ENCODE results near the gene FITM2. TPM values are rescaled to one million over a fixed set of nuclear protein-coding genes. Genes with fewer than 3 reads are reported as not detected.
A peak's percentile ranks its signal among the peaks of the same experiment; 100 is the strongest.

FITM2 gene
- total RNA-seq, 2 donors from 2014 or later: 2.7 to 4.5 TPM

DNA sequence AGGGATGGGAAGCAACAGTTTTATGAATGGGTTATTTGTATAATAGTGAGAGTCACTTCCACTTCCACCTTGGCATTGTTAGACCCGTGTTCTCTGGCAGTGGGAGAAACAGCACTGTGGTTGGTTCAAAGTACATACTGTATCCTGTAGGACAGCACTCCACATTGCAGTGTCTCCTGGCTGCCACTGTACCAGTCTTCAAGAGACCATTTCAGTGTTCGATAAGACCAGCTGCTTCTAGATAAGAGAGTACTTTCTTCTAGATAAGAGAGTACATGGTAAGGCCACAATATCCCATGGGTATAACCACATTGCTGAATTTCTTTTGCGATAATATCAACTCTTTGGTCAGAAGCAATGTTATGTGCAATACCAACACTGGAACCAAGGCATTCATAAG lies 28.8 kb downstream of the FITM2 start:
- Mint-ChIP-seq H3K36me3 (no peaks in the 10 kb centered on the region), H3K9me3 (no peaks in the 10 kb centered on the region), H3K4me3 (no peak overlapping the region), H3K27me3 (no peaks in the 10 kb centered on the region), H3K4me1 (ENCODE audit: low read depth in 2 of 2) (peaks cover 0 to 7% of the 10 kb centered on the region in 2 donors), H3K27ac (no peak overlapping the region)
- DNase-seq (ENCODE audit: low spot score): no peak
- ATAC-seq: no peak

- Mint-ChIP-seq H3K36me3 (no peaks in the 10 kb centered on the region), H3K9me3 (no peaks in the 10 kb centered on the region), H3K27me3 (no peaks in the 10 kb centered on the region), H3K4me3 (no peak overlapping the region), H3K27ac (no peak overlapping the region), H3K4me1 (ENCODE audit: low read depth in 2 of 2) (peaks cover 0 to 7% of the 10 kb centered on the region in 2 donors)
- no peak for DNase-seq (ENCODE audit: low spot score)
- ATAC-seq: no peak
Observed at GRCh38 chr20:44280387-44280786, 30.6 kb downstream of the FITM2 start.

GRCh38 chr20:44279228-44279627 lies 31.8 kb downstream of the FITM2 start:
- ATAC-seq (no peak), DNase-seq (ENCODE audit: low spot score) (no peak)
- Mint-ChIP-seq H3K4me3 (no peak overlapping the region), H3K4me1 (ENCODE audit: low read depth in 2 of 2) (peaks cover 0 to 7% of the 10 kb centered on the region in 2 donors), H3K9me3 (no peaks in the 10 kb centered on the region), H3K27me3 (no peaks in the 10 kb centered on the region), H3K27ac (no peak overlapping the region), H3K36me3 (no peaks in the 10 kb centered on the region)

- Mint-ChIP-seq H3K4me1 (ENCODE audit: low read depth in 2 of 2) (peaks cover 0 to 3% of the 10 kb centered on the region in 2 donors), H3K27ac (no peak overlapping the region), H3K9me3 (no peaks in the 10 kb centered on the region), H3K4me3 (no peak overlapping the region), H3K36me3 (no peaks in the 10 kb centered on the region), H3K27me3 (no peaks in the 10 kb centered on the region)
- DNase-seq (ENCODE audit: low spot score): no peak
- no peak for ATAC-seq
Observed at GRCh38 chr20:44274303-44275017, 36.5 kb downstream of the FITM2 start.

- Mint-ChIP-seq H3K27ac (no peak overlapping the region), H3K9me3 (no peaks in the 10 kb centered on the region), H3K4me3 (no peak overlapping the region), H3K4me1 (ENCODE audit: low read depth in 2 of 2) (peaks cover 0 to 3% of the 10 kb centered on the region in 2 donors), H3K36me3 (no peaks in the 10 kb centered on the region), H3K27me3 (no peaks in the 10 kb centered on the region)
- ATAC-seq: peak in 1 of 2 donors; percentile 51
- no peak for DNase-seq (ENCODE audit: low spot score)
Observed at GRCh38 chr20:44273231-44274215, 37.5 kb downstream of the FITM2 start.

GRCh38 chr20:44271915-44272663 lies 38.9 kb downstream of the FITM2 start:
- H3K9me3 Mint-ChIP-seq: no peaks in the 10 kb centered on the region
- H3K4me3 Mint-ChIP-seq: no peak overlapping the region
- no peaks in the 10 kb centered on the region for H3K4me1 Mint-ChIP-seq (ENCODE audit: low read depth in 2 of 2)
- H3K27me3 Mint-ChIP-seq: no peaks in the 10 kb centered on the region
- H3K36me3 Mint-ChIP-seq: no peaks in the 10 kb centered on the region
- no peak overlapping the region for H3K27ac Mint-ChIP-seq
- DNase-seq (ENCODE audit: low spot score): no peak
- ATAC-seq: no peak

DNA sequence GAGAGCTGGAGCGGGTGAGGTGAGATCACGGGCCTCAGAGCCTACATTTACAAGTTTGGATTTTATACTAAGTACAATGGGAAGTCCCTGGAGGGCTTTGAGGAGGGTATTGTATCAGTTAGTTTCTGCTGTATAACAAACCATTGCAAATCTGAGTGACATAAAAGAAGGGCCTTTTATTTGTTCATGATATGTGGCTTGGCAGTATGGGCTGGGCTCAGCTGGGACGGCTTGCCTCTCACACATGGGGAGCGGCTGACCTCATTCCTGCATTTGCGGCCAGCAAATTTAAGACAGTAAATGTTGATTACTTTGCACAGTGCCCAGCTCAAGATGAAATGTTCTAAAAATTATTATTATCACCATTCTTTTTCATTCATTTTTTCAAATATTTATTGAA lies 42.2 kb downstream of the FITM2 start:
- DNase-seq (ENCODE audit: low spot score) (no peak), ATAC-seq (no peak)
- Mint-ChIP-seq H3K36me3 (no peaks in the 10 kb centered on the region), H3K4me1 (ENCODE audit: low read depth in 2 of 2) (peaks cover 0 to 5% of the 10 kb centered on the region in 2 donors), H3K27ac (no peak overlapping the region), H3K9me3 (no peaks in the 10 kb centered on the region), H3K27me3 (no peaks in the 10 kb centered on the region), H3K4me3 (no peak overlapping the region)

DNA sequence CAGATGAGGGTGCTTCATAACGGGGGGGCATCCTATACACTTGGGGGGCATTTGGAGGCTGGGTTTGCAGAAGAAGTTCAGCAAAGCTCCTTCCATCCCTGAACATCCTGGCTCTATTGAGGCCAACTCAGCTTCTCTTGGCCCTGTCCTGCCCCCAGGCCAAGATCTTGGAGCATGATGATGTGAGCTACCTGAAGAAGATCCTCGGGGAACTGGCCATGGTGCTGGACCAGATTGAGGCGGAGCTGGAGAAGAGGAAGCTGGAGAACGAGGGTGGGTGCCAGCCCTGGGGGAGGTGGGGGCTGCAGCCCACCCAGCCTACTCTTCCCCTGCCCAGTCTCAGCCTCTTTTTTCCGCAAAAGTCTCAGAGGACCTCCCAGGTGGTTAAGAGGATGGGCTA lies 46.7 kb downstream of the FITM2 start:
- Mint-ChIP-seq H3K27me3 (no peaks in the 10 kb centered on the region), H3K4me3 (no peak overlapping the region), H3K36me3 (no peaks in the 10 kb centered on the region), H3K9me3 (no peaks in the 10 kb centered on the region), H3K4me1 (ENCODE audit: low read depth in 2 of 2) (peaks cover 0 to 5% of the 10 kb centered on the region in 2 donors), H3K27ac (no peak overlapping the region)
- ATAC-seq (no peak), DNase-seq (ENCODE audit: low spot score) (no peak)

GRCh38 chr20:44258226-44258890 lies 52.6 kb downstream of the FITM2 start:
- ATAC-seq (no peak), DNase-seq (ENCODE audit: low spot score) (no peak)
- no peak overlapping the region for H3K27ac Mint-ChIP-seq
- no peaks in the 10 kb centered on the region for H3K36me3 Mint-ChIP-seq
- H3K4me1 Mint-ChIP-seq (ENCODE audit: low read depth in 2 of 2): peaks cover 0 to 2% of the 10 kb centered on the region in 2 donors
- H3K27me3 Mint-ChIP-seq: no peaks in the 10 kb centered on the region
- H3K9me3 Mint-ChIP-seq: no peaks in the 10 kb centered on the region
- H3K4me3 Mint-ChIP-seq: no peak overlapping the region

GRCh38 chr20:44256961-44257360 lies 54.0 kb downstream of the FITM2 start:
- no peak overlapping the region for H3K4me3 Mint-ChIP-seq
- peaks cover 0 to 2% of the 10 kb centered on the region in 2 donors for H3K4me1 Mint-ChIP-seq (ENCODE audit: low read depth in 2 of 2)

GRCh38 chr20:44255942-44256341 lies 55.1 kb downstream of the FITM2 start:
- peaks cover 0 to 2% of the 10 kb centered on the region in 2 donors for H3K4me1 Mint-ChIP-seq (ENCODE audit: low read depth in 2 of 2)
- no peak overlapping the region for H3K27ac Mint-ChIP-seq
- ATAC-seq: no peak
- no peak overlapping the region for H3K4me3 Mint-ChIP-seq
- H3K36me3 Mint-ChIP-seq: no peaks in the 10 kb centered on the region
- H3K9me3 Mint-ChIP-seq: no peaks in the 10 kb centered on the region
- peaks cover 0 to 2% of the 10 kb centered on the region in 2 donors for H3K27me3 Mint-ChIP-seq
- no peak for DNase-seq (ENCODE audit: low spot score)

More at GRCh38 chr20:44256961-44257360, 54.0 kb downstream of the FITM2 start:
- no peaks in the 10 kb centered on the region for H3K9me3 Mint-ChIP-seq
- DNase-seq (ENCODE audit: low spot score): no peak
- H3K27me3 Mint-ChIP-seq: peaks cover 0 to 2% of the 10 kb centered on the region in 2 donors
- no peak overlapping the region for H3K27ac Mint-ChIP-seq
- no peaks in the 10 kb centered on the region for H3K36me3 Mint-ChIP-seq
- ATAC-seq: no peak

- DNase-seq (ENCODE audit: low spot score): no peak
- Mint-ChIP-seq H3K9me3 (no peaks in the 10 kb centered on the region), H3K4me1 (ENCODE audit: low read depth in 2 of 2) (peaks cover 0 to 2% of the 10 kb centered on the region in 2 donors), H3K4me3 (no peak overlapping the region), H3K27me3 (peaks cover 0 to 2% of the 10 kb centered on the region in 2 donors), H3K36me3 (no peaks in the 10 kb centered on the region), H3K27ac (no peak overlapping the region)
- ATAC-seq: no peak
Observed at GRCh38 chr20:44254073-44254472, 56.9 kb downstream of the FITM2 start.

GRCh38 chr20:44253528-44253927 lies 57.5 kb downstream of the FITM2 start:
- Mint-ChIP-seq H3K27me3 (peaks cover 0 to 2% of the 10 kb centered on the region in 2 donors), H3K27ac (no peak overlapping the region), H3K4me3 (no peak overlapping the region), H3K4me1 (ENCODE audit: low read depth in 2 of 2) (peaks cover 0 to 2% of the 10 kb centered on the region in 2 donors), H3K36me3 (no peaks in the 10 kb centered on the region), H3K9me3 (no peaks in the 10 kb centered on the region)
- ATAC-seq: no peak
- no peak for DNase-seq (ENCODE audit: low spot score)

Data from natural killer cell treated with Interleukin-12 subunit alpha and Interleukin-12 subunit beta and Interleukin-15 and Interleukin-18, amount 100 ng/mL, for 72 hours (primary cell).